ENCODE results near the gene CCNJL. TPM values are rescaled to one million over a fixed set of nuclear protein-coding genes. Genes with fewer than 3 reads are reported as not detected.
A peak's percentile ranks its signal among the peaks of the same experiment; 100 is the strongest.

CCNJL gene
- total and polyA plus RNA-seq, 2 experiments from 2014 or later = 28.4 to 29.2 TPM

DNA sequence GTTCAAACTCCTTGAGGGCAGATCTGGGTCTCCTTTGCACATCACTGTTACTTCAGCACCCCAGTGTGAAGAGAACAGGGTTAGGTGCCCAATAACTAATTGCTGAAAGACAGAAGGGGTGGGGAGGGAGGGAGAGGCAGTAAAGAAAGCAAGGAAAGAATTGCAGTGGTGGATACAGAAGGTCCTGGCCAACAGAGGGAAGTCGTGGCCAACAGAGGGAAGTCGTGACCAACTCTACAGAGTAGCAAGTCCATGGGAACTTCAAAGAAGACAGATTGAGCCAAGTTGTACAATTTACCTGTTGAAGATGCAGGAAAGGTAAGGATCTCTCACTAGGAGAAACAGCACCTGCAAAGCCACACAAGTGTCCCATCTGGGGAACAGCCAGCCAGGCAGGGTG, 27.0 kb downstream of the CCNJL start:
- ATAC-seq (no peak), DNase-seq (ENCODE audit: low spot score) (no peak)
- H3K27me3 Mint-ChIP-seq (ENCODE audit: insufficient read depth, low read depth, poor library complexity) = peaks cover 2% of the 10 kb centered on the region
- H3K4me3 ChIP-seq = no peak overlapping the region
- peaks cover 62% of the 10 kb centered on the region for H3K79me2 ChIP-seq (replicated peaks; ENCODE audit: insufficient read depth)
- no peak overlapping the region for H3K27ac ChIP-seq (ENCODE audit: low read depth)
- peaks cover 16% of the 10 kb centered on the region for H3F3A ChIP-seq (replicated peaks; ENCODE audit: low read depth)
- H3K9me2 ChIP-seq (ENCODE audit: insufficient read depth) = no peaks in the 10 kb centered on the region; the same call in 1 of the 2 replicates
- peak overlapping the region; percentile 62; the same call in 1 of the 2 replicates for H3K27ac Mint-ChIP-seq
- no peak overlapping the region for H2AFZ ChIP-seq
- no peak overlapping the region for H3K4me2 ChIP-seq
- H3K9me3 Mint-ChIP-seq = peaks cover 4% of the 10 kb centered on the region; the same call in 1 of the 3 replicates
- no peaks in the 10 kb centered on the region for H3K36me3 ChIP-seq (ENCODE audit: insufficient read depth)
- no peaks in the 10 kb centered on the region for H3K27me3 ChIP-seq (ENCODE audit: insufficient read depth)
- H3K4me1 Mint-ChIP-seq = peaks cover 66% of the 10 kb centered on the region
- H3K4me3 Mint-ChIP-seq = no peak overlapping the region
- H3K36me3 Mint-ChIP-seq (ENCODE audit: low read depth) = peaks cover 21% of the 10 kb centered on the region
- no peaks in the 10 kb centered on the region; the same call in 1 of the 2 replicates for H4K20me1 ChIP-seq (replicated peaks; ENCODE audit: insufficient read depth)
- TF ChIP-seq ZNF114 (CRISPR knock-in tag; IDR thresholded peaks at IDR 0.05) (no peak), EZH2 (IDR thresholded peaks at IDR 0.05; ENCODE audit: low read depth, unreplicated experiment) (no peak), POLR2AphosphoS5 (IDR thresholded peaks at IDR 0.05; ENCODE audit: low read depth) (no peak), EZH2phosphoT487 (IDR thresholded peaks at IDR 0.05; ENCODE audit: unreplicated experiment) (no peak), CREB1 (CRISPR knock-in tag; IDR thresholded peaks at IDR 0.05; ENCODE audit: low read depth) (no peak), ZNF462 (CRISPR knock-in tag; IDR thresholded peaks at IDR 0.05) (no peak)
- TF ChIP-seq, protein P1, sequence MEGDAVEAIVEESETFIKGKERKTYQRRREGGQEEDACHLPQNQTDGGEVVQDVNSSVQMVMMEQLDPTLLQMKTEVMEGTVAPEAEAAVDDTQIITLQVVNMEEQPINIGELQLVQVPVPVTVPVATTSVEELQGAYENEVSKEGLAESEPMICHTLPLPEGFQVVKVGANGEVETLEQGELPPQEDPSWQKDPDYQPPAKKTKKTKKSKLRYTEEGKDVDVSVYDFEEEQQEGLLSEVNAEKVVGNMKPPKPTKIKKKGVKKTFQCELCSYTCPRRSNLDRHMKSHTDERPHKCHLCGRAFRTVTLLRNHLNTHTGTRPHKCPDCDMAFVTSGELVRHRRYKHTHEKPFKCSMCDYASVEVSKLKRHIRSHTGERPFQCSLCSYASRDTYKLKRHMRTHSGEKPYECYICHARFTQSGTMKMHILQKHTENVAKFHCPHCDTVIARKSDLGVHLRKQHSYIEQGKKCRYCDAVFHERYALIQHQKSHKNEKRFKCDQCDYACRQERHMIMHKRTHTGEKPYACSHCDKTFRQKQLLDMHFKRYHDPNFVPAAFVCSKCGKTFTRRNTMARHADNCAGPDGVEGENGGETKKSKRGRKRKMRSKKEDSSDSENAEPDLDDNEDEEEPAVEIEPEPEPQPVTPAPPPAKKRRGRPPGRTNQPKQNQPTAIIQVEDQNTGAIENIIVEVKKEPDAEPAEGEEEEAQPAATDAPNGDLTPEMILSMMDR (conservative IDR thresholded peaks at IDR 0.05; ENCODE audit: low read depth in 2 of 2) = no peak
- TF ChIP-seq, protein P2, sequence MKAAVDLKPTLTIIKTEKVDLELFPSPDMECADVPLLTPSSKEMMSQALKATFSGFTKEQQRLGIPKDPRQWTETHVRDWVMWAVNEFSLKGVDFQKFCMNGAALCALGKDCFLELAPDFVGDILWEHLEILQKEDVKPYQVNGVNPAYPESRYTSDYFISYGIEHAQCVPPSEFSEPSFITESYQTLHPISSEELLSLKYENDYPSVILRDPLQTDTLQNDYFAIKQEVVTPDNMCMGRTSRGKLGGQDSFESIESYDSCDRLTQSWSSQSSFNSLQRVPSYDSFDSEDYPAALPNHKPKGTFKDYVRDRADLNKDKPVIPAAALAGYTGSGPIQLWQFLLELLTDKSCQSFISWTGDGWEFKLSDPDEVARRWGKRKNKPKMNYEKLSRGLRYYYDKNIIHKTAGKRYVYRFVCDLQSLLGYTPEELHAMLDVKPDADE (IDR thresholded peaks at IDR 0.05) = no peak
- peaks cover 36% of the 10 kb centered on the region for H3K4me1 ChIP-seq (ENCODE audit: insufficient read depth)
